GM10847 (cell line): ENCODE measurements around the gene ALOX15.

Source experiments
- POLR2A ChIP-seq: IDR thresholded peaks from 2 replicates; pipeline ENCODE4 v1.6.1; 2011; ENCODE audit not compliant: insufficient read length; ENCODE audit errors: extremely low read depth

Gene ALOX15

GRCh38 chr17:4587195-4587594 is 54.3 kb downstream of the ALOX15 start:
- no peak for TF ChIP-seq POLR2A

DNA sequence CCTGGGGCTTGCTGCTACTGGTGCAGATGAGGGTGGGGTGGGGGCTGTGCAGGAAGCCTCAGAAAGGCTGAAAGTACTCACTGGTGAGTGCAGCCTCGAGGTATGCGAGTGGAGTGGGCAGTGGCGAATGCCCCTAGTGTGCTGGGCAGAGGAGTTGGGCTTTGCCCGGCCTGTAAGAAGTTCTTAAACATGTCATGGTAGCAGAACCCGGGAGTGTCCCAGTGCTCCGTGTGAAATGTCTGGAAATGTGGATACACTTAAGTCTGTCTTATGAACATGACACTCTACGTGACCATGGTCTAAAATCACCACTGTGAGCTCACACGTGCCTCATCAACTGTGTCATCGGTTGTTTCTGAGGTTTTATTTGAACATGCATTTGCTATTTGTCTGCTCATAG is 55.4 kb downstream of the ALOX15 start:
- TF ChIP-seq POLR2A: no peak

GRCh38 chr17:4585638-4585994 is 55.9 kb downstream of the ALOX15 start:
- no peak for TF ChIP-seq POLR2A

DNA sequence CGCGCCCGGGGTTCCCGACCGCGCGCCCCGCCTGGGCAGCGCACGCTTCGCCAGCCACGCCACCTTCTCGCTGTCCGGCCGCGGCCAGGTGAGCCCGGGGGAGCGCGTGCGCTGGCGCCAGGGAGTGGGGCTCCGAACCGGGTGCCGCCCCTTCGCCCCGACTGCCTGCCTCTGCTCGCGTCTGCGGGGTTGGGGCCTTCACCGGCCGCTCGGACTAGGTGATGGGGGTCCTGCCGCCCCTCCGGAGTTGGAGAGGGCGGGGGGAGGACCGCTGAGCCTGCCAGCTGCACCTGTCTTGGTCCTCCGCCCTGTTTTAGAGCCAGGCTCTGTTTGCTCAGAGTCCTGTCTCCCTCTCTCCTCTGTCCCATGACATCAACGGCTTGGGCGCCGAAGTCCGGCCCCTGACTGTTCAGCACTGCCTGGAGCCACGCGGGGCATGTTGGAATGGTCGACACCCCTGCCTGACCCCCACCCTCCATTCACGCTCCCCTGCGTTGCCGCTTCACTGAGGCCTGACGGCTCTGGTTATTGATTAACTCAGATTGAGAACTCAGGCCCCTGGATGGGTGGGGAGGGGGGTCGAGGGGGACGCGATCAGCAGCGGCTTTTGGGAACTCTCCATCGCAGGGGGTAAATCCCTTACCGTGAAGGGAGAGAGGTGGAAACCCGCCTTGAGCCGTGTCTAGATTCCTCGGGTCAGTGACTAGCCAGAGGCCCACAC is 56.4 kb downstream of the ALOX15 start:
- TF ChIP-seq POLR2A: no peak

DNA sequence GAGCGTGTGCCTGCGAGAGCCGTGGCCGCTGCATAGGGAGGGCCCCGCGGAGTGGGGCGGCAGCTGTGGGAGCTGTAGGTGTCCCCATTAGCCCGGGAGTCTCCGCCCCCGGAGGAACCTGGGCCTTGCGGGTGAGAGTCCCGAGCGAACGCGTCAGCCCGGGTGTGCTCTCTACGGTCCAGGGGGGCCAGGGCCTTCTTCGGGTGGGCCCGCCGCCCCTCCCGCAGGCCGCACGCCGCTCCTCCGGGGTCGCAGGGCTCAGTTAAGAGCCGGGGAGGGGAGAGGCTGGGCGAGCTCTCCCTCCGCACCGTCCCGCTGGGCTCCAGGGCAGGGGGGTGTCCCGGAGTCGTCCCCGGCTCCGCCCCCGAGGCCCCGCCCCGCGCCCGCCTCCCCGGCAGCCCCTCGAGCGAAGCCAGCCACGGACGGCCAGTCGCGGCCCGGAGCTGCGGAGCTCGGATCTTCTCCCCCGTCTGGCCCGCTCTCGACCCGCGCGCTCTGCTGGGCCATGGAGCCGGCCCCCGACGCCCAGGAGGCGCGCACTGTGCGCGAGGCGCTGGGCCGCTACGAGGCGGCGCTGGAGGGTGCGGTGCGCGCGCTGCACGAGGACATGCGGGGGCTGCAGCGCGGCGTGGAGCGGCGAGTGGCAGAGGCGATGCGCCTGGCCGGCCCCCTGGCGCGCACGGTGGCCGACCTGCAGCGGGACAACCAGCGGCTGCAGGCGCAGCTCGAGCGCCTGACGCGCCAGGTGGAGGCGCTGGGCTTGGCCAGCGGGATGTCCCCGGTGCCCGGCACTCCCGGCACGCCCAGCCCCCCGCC is 57.2 kb downstream of the ALOX15 start, which contains the start of gene SMTNL2:
TSS of gene SMTNL2 (plus strand) at position 429 of the 816 bp plus-strand sequence. CDS start at position 506, 77 bp downstream.
- no peak for TF ChIP-seq POLR2A

DNA sequence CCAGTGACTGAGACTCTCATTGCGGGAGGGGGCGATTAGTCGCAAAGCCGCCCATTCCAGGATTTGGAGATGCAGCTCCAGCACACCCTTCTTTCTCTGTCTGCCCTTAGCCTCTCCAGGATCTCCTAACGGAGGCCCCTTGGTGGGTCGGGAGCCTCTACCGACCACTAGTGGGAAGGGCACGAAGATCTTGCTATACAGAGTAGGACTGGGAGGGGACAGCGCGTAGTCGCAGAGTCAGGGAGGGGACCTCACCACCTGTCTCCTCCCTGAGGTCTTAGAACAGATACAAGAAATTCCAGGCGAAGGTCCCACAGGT is 57.7 kb downstream of the ALOX15 start:
- no peak for TF ChIP-seq POLR2A

DNA sequence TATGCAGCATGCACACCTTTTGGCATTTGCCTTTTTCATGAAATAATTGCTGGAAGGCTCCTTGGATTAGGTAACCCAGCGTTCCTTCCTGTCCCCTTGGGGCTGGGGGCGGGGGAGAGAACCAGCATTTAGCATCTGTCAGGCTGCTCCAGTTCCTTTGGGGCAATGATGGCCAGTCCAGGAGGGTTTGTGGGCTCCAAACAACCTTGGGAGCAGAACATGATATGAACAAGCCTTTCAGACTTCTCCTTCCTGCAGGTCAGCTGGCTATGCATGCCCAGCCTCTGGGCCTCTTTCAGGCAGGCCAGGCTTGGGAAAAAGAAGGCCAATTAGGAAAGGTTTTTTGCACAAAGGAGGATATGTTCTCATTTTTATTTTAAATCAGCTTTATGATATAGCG is 58.3 kb downstream of the ALOX15 start:
- no peak for TF ChIP-seq POLR2A

- TF ChIP-seq POLR2A: no peak
Measured at GRCh38 chr17:4582691-4583090, 58.8 kb downstream of the ALOX15 start.

GRCh38 chr17:4582101-4582501 is 59.4 kb downstream of the ALOX15 start:
- TF ChIP-seq POLR2A: no peak
